ENCODE data around the gene PPFIA4.

PPFIA4 gene

DNA sequence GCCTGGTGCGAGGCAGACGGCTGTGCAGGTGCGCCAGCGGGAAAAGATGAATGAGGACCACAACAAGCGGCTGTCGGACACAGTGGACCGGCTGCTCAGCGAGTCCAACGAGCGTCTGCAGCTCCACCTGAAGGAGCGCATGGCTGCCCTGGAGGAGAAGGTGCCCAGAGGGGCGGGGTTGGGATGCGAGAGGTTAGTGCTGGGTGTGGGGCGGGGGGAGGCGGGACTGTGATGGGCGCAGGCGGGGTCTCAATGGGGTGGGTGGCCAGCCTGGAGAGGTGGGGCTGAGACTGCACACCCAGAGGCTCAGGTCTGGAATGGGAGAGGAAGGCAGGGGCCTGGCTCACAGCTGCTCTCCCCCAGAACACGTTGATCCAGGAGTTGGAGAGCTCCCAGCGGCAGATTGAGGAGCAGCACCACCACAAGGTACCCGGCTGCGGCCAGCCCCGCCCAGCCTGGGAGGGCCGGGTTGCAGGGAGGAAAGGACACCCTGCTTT is 22.3 kb downstream of the PPFIA4 start:
- Histone ChIP-seq H3K27me3 (replicated peaks; ENCODE audit: insufficient read depth, low read length) (no peaks in the 10 kb centered on the region), H3K9me3 (replicated peaks; ENCODE audit: insufficient read depth, low read length) (no peaks in the 10 kb centered on the region), H4K20me1 (ENCODE audit: insufficient read depth, low read length) (no peaks in the 10 kb centered on the region), H3K36me3 (replicated peaks; ENCODE audit: insufficient read depth, low read length) (no peaks in the 10 kb centered on the region), H3K4me1 (ENCODE audit: low read length) (no peaks in the 10 kb centered on the region), H2AFZ (ENCODE audit: low read length) (no peak overlapping the region), H3K27ac (ENCODE audit: low read length) (no peak overlapping the region), H3K9ac (ENCODE audit: low read length) (no peak overlapping the region), H3K4me2 (ENCODE audit: low read depth, low read length) (no peak overlapping the region), H3K79me2 (ENCODE audit: low read length) (no peaks in the 10 kb centered on the region), H3K9me2 (replicated peaks; ENCODE audit: insufficient read depth, low read length) (no peaks in the 10 kb centered on the region), H3F3A (ENCODE audit: insufficient read depth, low read length) (no peaks in the 10 kb centered on the region), H3K4me3 (ENCODE audit: low read length) (no peak overlapping the region)
- TF ChIP-seq, protein P1, sequence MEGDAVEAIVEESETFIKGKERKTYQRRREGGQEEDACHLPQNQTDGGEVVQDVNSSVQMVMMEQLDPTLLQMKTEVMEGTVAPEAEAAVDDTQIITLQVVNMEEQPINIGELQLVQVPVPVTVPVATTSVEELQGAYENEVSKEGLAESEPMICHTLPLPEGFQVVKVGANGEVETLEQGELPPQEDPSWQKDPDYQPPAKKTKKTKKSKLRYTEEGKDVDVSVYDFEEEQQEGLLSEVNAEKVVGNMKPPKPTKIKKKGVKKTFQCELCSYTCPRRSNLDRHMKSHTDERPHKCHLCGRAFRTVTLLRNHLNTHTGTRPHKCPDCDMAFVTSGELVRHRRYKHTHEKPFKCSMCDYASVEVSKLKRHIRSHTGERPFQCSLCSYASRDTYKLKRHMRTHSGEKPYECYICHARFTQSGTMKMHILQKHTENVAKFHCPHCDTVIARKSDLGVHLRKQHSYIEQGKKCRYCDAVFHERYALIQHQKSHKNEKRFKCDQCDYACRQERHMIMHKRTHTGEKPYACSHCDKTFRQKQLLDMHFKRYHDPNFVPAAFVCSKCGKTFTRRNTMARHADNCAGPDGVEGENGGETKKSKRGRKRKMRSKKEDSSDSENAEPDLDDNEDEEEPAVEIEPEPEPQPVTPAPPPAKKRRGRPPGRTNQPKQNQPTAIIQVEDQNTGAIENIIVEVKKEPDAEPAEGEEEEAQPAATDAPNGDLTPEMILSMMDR (IDR thresholded peaks at IDR 0.05; ENCODE audit: low read length), result no peak
- TF ChIP-seq EZH2 (optimal IDR thresholded peaks at IDR 0.05; ENCODE audit: low read depth, low read length) (no peak), EZH2phosphoT487 (IDR thresholded peaks at IDR 0.05; ENCODE audit: low read length) (no peak)
- no peak for DNase-seq

DNA sequence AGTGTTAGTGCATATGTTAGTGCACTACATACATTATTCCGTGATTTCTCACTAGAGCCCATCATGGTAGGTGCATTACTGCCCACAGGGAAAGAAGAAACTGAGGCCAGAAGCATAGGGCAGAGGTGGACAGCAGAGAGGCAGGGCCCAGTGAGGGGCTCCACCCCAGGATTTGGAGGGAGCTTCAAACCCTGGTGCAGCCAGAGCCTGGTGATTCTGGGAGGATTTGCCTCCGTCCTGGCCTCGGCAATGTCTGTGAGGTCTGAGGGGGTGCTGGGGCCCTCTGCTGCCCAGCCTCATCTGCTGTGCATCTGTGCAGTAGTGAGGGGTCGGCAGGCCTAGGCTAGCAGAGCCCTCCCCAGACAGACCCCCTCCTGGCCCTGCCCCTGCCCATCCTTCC is 22.8 kb downstream of the PPFIA4 start:
- DNase-seq, result no peak
- H3K27ac ChIP-seq (ENCODE audit: low read length), result no peak overlapping the region
- H4K20me1 ChIP-seq (ENCODE audit: insufficient read depth, low read length), result no peaks in the 10 kb centered on the region
- H3K36me3 ChIP-seq (replicated peaks; ENCODE audit: insufficient read depth, low read length), result no peaks in the 10 kb centered on the region
- no peak overlapping the region for H3K4me2 ChIP-seq (ENCODE audit: low read depth, low read length)
- no peaks in the 10 kb centered on the region for H3K79me2 ChIP-seq (ENCODE audit: low read length)
- H3F3A ChIP-seq (ENCODE audit: insufficient read depth, low read length), result no peaks in the 10 kb centered on the region
- H3K9ac ChIP-seq (ENCODE audit: low read length), result no peak overlapping the region
- TF ChIP-seq, protein P1 (IDR thresholded peaks at IDR 0.05; ENCODE audit: low read length), result no peak
- no peak for TF ChIP-seq EZH2 (optimal IDR thresholded peaks at IDR 0.05; ENCODE audit: low read depth, low read length)
- no peak for TF ChIP-seq EZH2phosphoT487 (IDR thresholded peaks at IDR 0.05; ENCODE audit: low read length)
- no peak overlapping the region for H3K4me3 ChIP-seq (ENCODE audit: low read length)
- H3K9me2 ChIP-seq (replicated peaks; ENCODE audit: insufficient read depth, low read length), result no peaks in the 10 kb centered on the region
- no peaks in the 10 kb centered on the region for H3K4me1 ChIP-seq (ENCODE audit: low read length)
- no peaks in the 10 kb centered on the region for H3K27me3 ChIP-seq (replicated peaks; ENCODE audit: insufficient read depth, low read length)
- no peaks in the 10 kb centered on the region for H3K9me3 ChIP-seq (replicated peaks; ENCODE audit: insufficient read depth, low read length)
- no peak overlapping the region for H2AFZ ChIP-seq (ENCODE audit: low read length)

- no peak overlapping the region for H3K4me2 ChIP-seq (ENCODE audit: low read depth, low read length)
- no peaks in the 10 kb centered on the region for H3K27me3 ChIP-seq (replicated peaks; ENCODE audit: insufficient read depth, low read length)
- H2AFZ ChIP-seq (ENCODE audit: low read length), result no peak overlapping the region
- no peaks in the 10 kb centered on the region for H3K9me3 ChIP-seq (replicated peaks; ENCODE audit: insufficient read depth, low read length)
- H4K20me1 ChIP-seq (ENCODE audit: insufficient read depth, low read length), result no peaks in the 10 kb centered on the region
- H3K4me3 ChIP-seq (ENCODE audit: low read length), result no peak overlapping the region
- TF ChIP-seq EZH2phosphoT487 (IDR thresholded peaks at IDR 0.05; ENCODE audit: low read length), result no peak
- TF ChIP-seq EZH2 (optimal IDR thresholded peaks at IDR 0.05; ENCODE audit: low read depth, low read length), result no peak
- TF ChIP-seq, protein P1 (IDR thresholded peaks at IDR 0.05; ENCODE audit: low read length), result no peak
- no peaks in the 10 kb centered on the region for H3K36me3 ChIP-seq (replicated peaks; ENCODE audit: insufficient read depth, low read length)
- H3K9ac ChIP-seq (ENCODE audit: low read length), result no peak overlapping the region
- no peak for DNase-seq
- H3F3A ChIP-seq (ENCODE audit: insufficient read depth, low read length), result no peaks in the 10 kb centered on the region
- no peaks in the 10 kb centered on the region for H3K79me2 ChIP-seq (ENCODE audit: low read length)
- H3K4me1 ChIP-seq (ENCODE audit: low read length), result no peaks in the 10 kb centered on the region
- H3K9me2 ChIP-seq (replicated peaks; ENCODE audit: insufficient read depth, low read length), result no peaks in the 10 kb centered on the region
- no peak overlapping the region for H3K27ac ChIP-seq (ENCODE audit: low read length)
Observed at GRCh38 chr1:203049576-203050180, 23.4 kb downstream of the PPFIA4 start.

Measured in MM.1S (cell line).